Activated gamma-delta T cell treated with Interleukin-2 at 50 U/mL for 16 hours (primary cell): ENCODE data around the gene FRG2.
"Not testable (repeated sequence)": the region's sequence is repeated elsewhere in the genome, so short reads cannot be mapped to it uniquely, and the experiment has no call there.

Experiments used
- DNase-seq: peaks from one replicate; pipeline ENCODE4 v3.0.0-alpha.2; 2020

The FRG2 gene

DNA sequence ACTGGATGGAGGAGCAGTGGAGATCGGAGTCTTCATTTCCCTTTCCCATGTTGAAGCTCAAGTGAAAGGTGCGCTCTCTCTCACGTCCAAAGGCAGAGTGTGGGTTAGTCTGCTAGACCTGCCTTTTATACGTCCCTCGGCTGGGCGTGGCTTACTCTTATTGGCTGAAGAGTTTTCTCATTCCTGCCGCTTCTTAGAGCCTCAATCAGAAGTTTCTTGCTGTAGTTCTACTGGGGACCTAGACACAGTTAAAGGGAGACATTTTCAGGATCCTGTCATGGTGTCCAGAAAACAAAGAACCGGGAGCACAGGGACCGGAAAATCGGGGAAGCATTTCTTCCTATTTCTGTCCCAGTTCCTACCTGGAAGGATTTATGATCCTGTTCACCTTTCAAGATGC, at the start of gene FRG2:
Gene FRG2 (minus strand): TSS at position 101 of the 400 bp plus-strand sequence. CDS start 52 bp downstream, at position 49.
- DNase-seq, result not testable (repeated sequence)

GRCh38 chr4:190068351-190068750, 41.3 kb upstream of the FRG2 start:
- DNase-seq, result not testable (repeated sequence)

GRCh38 chr4:190064805-190065204, 37.7 kb upstream of the FRG2 start:
- DNase-seq, result not testable (repeated sequence)

DNA sequence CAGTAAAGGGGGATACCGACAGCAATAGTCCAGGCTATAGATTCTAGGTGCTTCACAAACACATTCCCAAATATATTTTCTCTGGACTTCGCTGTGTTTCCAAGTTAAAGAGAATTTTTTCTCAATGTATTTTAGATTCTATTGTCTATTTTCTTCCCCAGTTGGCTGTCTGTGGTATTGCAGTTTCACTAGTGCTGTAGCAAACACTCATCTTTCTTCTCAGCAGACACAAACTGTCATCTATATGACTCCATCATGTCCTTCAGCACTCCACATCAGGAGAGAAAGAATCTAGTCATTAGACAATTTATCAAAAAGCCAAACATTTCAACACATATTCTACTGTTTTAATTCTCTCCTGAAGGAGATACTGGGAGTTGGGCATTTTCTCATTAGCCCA, 37.3 kb upstream of the FRG2 start, which contains the start of gene DBET:
Gene DBET (plus strand): TSS at position 161 of the 400 bp plus-strand sequence.
- not testable (repeated sequence) for DNase-seq

DNA sequence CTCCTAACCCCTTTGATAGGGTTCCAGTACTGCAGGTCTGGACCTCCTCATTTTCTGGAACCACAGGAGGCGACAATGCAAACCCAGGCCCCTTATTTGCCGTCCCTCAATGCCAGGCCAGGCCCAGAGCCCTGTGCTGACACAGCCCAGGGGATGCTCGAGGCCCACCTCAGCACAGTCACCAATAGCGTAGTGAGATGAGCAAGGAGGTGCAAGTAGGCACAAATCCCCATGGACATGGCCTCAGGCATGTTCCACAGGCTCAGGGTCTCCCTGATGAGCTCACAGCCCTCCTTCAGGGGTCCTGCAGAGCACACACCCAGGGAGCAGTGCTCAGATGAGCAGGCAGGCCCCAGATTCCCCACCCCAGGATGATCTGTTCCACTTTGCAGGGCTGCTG, 31.9 kb upstream of the FRG2 start:
- not testable (repeated sequence) for DNase-seq

DNA sequence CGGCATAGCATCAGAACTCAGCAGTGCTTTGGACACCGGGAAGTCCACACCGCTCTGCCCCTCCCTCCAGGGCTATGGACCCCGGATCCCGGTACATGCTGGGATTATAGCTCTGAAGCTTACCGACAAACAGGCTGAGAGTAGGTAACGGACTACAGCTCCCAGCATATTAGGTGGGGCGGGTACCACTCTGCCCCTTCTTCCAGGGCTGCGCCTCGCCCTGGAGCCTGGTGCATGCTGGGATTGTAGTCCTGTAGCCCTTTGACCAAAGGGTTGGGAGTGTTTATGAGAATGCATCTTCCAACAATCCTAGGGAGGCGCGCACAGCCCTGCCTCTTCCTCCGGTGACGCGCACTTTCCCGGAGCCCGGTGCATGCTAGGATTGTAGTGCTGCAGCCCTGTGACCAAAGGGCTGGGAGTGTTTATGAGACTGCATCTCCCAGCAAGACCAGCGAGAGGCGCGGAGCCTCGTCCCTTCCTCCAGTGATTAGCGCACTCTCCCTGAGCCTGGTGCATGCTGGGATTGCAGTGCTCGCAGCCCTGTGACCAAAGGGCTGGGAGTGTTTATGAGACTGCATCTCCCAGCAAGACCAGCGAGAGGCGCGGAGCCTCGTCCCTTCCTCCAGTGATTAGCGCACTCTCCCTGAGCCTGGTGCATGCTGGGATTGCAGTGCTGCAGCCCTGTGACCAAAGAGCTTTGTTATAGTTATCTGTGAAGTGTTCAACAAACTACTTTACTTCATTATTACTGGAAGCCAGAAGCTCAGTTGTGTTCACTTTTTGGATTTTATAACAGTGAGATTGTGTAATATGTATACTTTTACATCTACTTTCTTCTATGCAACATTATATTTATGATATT, 22.6 kb upstream of the FRG2 start:
- not testable (repeated sequence) for DNase-seq

GRCh38 chr4:190047627-190048026, 20.6 kb upstream of the FRG2 start:
- not testable (repeated sequence) for DNase-seq

DNA sequence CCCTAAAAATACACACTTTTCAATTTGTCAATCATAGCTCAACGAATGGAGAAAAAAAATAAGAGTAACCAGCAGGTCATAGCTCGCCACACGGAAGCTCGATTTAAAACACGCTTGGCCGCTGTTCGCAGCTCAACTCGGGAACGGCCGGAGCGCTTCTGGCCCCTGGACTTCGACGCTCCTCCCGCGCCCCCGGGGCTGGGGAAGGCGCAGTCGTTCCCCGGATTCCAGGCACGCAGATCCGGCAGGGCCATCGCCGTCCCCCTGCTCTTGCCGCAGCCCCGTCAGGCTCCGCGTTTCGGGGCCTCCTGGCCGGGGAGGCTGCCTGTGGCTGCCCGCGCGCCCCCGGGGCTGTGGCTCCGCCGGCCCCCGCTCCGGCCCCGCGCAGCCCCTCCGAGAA, 13.8 kb upstream of the FRG2 start:
- DNase-seq, result not testable (repeated sequence)

- not testable (repeated sequence) for DNase-seq
Measured at GRCh38 chr4:190037704-190038388, 10.8 kb upstream of the FRG2 start.

DNA sequence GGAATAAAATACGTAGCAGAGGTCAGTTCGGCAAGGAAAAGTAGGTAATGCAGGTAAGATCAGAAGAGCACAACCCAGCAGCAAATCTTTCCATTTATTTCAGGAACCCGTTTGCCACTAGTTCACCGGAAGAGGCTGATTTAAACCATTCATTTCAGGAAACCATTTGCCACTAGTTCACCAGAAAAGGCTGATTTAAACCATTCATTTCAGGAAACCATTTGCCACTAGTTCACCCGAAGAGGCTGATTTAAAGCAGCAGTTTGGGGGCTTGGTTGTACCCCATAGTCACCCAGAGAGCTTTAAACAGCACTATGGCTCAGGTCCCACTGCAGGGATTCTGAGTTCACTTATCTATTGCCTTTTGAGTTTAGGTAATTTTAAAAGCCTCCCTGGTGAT, 4.2 kb upstream of the FRG2 start:
- not testable (repeated sequence) for DNase-seq

- DNase-seq, result not testable (repeated sequence)
Measured at GRCh38 chr4:190022614-190023281, 4.3 kb downstream of the FRG2 start.

- not testable (repeated sequence) for DNase-seq
Measured at GRCh38 chr4:190021973-190022372, 5.1 kb downstream of the FRG2 start.

- DNase-seq, result no peak
Measured at GRCh38 chr4:190020790-190021717, 6.0 kb downstream of the FRG2 start.

DNA sequence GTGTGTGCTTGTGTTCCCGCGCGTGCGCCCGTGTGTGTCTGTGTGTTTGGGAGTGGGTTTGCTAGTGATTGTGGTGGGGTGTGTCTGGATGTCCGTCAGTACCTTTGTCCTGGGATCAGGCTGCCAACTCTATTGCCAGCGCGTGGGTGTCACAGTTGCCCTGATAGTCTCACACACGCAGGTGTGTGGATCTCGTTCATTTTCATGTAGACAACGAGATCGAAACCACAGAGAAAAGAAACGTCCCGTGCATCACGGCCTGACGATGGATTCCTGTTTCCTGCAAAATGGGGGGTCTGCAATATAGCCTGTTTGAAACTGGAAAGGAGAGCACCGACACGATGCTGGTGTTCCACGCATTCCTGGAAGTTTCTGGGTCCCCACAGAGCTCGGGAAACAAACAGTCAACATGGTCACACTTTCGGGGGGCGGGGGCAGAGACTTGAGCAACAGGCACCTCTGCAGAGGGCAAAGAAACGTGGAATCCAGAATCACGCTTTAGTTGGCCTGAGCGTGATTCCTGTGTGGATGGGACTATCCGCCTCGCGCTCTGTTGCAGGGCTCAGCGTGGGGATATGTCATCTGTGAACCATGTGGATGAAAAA, 7.1 kb downstream of the FRG2 start:
- DNase-seq, result not testable (repeated sequence)

- DNase-seq, result no peak
Measured at GRCh38 chr4:190019023-190019858, 7.8 kb downstream of the FRG2 start.

GRCh38 chr4:190018201-190018920, 8.7 kb downstream of the FRG2 start:
- DNase-seq, result no peak

GRCh38 chr4:190017357-190018200, 9.5 kb downstream of the FRG2 start:
- no peak for DNase-seq

DNA sequence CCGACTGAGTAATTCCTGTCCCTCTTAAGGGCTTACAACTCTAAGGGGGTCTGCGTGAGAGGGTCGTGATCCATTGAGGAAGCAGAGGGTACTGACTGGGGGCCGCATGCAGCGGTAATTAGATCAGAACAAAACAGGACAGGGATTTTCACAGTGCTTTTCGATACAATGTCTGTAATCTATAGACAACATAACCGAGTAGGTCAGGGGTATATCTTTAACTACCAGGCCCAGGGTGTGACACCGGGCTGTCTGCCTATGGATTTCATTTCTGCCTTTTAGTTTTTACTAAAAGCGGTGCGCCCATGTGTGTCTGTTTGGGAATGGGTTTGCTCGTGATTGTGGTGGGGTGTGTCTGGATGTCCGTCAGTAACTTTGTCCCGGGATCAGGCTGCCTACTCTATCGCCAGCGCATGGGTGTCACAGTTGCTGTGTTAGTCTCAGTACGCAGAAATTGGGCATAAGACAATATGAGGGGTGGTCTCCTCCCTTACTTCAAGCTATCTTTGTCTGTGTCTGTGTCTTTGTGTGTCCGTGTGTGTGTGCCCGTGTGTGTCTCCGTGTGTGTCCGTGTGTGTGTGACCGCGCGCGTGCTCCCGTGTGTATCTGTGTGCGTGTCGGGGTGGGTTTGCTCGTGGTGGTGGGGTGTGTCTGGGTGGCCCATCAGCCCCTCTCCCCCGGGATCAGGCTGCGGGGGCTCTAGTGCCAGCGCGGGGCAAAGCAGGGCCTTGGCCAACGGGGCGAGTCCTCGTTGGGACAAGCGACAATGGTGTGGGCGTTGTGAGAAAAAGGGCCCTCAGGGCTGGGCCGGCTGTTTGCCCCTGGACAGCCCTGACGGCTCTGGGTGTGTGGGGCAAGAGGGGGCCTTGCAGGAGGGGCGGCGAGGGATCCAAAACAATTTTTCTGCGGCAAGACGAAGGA, 10.4 kb downstream of the FRG2 start:
- no peak for DNase-seq
